HG03095 (cell line): ENCODE results near the gene CHRNG.

Experiments used
- ATAC-seq: cut with Tn5 transposase; IDR thresholded peaks from one replicate; pipeline ENCODE4 v1.9.1; 2021; ENCODE audit warnings: moderate library complexity; ENCODE audit not compliant: unreplicated experiment

Gene CHRNG

DNA sequence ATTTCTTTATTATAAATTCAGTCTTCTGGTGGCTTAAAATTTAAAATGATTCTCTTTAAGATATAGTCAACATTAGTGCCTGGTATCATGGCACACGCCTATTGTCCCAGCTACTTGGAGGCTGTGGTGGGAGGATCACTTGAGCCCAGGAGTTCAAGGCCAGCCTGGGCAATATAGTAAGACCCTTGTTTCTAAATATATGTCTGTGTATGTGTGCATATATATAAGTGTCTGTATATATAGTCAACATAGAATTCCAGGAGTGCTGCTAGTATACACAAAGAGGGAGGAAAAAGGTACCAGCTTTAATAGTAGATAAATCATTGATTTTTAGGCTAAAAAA is 35.9 kb downstream of the CHRNG start:
- ATAC-seq = no peak

DNA sequence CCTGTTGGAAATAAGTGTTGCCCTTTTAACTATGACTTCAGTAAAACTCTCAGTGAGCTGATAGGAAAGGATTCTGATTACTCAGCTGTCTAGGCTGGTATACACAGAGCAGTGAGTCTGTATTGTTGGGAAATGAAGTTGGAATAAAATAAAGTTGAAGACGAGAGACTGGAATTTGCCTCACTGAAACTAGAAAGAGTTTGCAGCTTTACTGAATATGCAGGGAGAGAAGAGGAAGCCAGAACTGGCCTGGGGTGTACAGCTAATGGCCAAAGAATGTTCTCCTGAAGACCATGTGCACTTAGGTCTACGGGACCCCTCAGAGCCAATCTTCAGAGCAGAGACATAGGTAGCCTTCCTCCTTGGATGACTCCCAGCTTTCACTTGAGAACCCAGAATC is 37.5 kb downstream of the CHRNG start:
- ATAC-seq = no peak

DNA sequence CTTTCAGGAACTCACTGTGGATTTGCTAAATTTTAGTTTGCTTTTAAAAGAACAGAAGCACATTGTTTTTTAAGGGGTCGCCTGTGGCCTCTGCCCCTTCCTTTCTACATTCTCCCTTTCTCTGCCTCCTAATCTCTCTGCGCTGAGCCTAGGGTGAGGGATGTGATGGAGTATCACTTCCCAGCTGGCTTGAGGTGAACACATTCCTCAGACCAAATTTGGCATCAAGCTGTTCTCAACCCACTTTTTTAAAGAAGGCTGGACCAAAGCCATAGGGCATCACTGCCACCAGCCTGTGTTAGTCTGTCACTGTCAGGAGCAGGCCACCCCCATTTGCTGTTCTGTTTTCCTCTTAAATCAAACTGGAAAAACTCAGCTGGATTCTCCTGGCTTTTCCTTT is 38.3 kb downstream of the CHRNG start:
- no peak for ATAC-seq

DNA sequence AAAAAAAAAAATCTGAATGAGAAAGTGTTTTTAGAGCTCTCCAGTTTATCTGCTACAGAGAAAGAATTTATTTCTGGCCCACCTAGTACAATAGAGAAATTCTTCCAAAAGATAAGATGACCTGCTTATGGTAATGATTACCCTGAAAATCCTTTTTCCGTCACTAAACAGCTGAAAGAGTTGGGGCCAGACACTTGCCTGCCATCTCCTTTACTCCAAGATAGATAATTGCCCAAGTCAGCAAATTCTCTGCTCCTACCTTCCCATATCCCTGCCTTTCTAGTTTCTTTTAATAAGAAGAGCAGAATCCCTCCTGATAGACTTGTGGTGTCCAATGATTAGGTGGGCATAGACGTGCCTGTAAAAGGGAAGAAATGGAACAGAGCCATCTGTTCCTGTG is 39.1 kb downstream of the CHRNG start:
- ATAC-seq = no peak

DNA sequence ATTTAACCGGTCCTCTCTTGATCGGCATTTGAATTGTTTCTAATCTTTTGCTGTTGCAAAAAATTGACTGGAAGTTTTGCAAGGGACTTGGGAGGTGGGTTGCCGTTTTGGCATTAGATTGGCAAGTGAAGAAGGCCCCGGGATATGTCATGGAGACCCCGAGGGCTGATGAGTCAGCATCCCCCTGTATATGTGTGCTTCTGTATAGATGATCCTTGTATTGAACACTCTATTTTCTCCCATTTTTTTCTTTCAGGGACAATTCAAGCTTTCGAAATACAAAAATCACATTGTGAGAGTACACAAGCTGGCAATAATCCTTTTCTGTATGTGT is 41.1 kb downstream of the CHRNG start:
- no peak for ATAC-seq

DNA sequence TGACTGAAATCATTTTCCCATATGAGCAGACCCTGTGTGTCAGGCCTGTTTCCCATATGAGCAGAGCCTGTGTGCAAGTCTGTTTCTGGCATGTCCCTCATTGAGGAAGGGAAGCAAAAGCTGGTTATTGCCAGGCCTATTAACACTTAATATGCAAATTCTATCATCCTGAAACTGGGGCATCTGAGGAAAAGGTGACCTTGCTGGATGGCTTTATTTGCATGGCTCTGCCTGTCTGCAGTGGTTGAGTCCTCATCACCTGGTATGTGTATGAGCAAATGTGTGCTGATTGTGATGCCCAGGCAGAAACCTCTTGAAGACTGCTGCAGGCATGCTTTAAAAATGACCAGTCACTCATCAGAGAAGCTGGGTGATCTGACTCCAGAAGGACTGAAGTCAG is 42.2 kb downstream of the CHRNG start:
- ATAC-seq = no peak

DNA sequence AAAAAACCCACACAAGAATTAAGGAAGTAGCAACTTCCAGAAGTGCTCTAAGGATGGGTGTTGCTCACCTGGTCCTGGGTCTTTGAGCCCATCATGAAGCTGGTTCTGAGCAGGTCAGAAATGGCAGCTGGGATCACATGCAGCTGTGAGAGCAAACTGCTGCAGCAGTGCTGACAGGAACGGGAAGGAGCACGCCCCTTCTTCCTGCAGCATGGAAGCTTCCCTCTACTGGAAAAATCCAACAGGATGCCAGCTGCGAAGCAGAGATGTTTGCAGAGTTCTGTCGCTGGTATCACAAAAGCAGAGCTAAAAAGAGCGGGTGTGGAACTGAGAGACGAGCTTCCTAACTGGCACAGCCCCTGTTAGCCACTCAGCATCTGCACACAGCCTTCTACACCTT is 44.7 kb downstream of the CHRNG start:
- no peak for ATAC-seq

DNA sequence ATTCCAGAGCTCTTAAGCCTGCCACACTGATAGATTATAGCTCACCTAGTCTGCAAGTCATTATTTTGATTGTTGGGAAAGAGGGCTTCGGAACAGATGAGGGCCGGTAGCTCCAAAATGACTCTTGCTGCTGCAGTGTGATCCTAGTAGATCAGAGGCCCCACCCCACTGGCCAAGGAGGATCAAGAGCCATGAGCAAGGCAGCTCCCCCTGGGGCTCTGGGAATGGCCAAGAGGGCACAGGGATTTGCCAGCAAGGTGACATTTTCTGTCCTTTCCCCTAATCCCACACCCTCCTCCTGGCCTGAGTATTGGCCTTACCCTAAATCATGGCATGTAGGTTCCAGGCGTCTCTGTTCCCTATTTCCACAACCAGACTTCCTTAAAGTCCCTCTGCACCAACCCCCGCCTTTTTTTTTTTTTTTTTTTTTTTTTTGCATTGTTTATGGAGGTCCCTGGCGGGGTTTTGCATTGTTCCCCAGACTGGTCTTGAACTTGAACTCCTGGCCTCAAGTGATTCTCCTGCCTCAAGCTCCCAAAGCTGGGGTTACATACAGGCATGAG is 47.5 kb downstream of the CHRNG start:
- ATAC-seq = no peak

DNA sequence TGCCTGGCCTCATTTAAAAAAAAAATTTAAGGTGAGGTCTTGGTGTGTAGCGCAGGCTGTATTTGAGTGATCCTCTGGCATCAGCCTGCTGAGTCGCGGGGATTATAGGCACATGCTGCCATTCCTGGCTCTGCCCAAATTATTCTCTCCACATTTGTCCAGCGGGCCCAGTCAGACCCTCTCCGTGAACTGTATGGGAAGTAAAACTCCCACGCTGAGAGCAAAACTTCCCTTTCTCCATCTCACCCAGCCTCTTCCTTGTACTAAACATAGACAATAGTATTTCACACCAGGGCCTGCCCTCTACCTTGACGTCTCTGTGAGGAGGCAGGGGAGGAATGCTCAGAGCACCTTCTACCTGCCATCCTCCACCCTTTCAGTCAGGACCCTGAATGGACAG is 48.0 kb downstream of the CHRNG start:
- ATAC-seq = no peak

DNA sequence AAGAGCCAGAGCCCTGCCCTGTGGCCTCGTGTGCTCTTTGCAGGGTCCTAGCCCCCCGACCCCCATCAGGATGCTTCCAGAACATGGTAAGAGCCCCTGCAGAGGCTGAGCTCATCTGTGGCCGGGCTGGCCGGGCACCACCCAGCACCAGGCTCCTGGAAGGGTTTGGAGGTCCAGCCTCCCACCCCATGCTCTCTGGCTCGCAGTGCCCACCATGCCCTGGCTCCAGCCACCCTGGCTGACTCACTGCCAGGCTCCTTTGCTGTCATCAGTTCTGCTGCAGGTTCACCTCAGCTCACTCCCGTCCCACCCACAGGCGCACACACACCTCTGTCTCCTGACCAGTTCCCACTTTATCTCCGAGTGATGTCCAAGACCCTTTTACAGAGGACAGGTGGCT is 48.5 kb downstream of the CHRNG start:
- no peak for ATAC-seq

DNA sequence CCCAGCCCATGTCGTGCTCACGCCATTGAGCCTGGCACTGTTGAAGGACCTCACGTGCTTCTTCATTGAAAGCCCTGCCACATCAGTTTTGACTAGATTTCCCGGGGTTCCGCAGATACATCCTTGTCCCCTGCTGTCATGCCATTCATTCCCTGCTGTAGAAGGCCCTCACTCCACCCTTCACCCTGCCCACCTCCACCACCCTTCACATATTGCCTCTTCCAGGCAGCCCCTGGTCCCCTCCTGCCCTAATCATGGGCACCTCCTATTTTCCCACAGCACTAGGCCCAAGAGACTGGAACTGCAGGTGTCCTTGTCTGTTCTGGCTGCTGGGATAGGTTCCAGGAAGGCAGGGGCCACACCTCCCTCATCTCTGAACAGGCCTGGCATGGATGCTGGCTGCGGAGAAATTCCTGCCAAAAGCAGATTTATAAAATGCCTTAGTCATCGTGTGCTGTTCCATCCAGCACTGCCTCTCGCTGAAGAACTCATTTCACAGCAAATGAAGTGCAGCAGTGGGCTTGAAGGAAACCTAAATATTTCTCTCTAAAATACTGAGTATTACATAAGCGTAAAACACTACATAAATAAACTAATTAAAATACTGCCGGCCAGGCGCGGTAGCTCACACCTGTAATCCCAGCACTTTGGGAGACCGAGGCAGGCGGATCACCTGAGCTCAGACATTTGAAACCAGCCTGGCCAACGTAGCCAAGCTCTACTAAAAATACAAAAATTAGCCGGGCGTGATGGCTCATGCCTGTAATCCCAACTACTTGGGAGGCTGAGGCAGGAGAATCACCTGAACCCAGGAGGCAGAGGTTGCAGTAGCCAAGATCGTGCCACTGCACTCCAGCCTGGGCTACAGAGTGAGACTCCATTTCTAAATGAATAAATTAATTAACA is 49.4 kb downstream of the CHRNG start:
- no peak for ATAC-seq

DNA sequence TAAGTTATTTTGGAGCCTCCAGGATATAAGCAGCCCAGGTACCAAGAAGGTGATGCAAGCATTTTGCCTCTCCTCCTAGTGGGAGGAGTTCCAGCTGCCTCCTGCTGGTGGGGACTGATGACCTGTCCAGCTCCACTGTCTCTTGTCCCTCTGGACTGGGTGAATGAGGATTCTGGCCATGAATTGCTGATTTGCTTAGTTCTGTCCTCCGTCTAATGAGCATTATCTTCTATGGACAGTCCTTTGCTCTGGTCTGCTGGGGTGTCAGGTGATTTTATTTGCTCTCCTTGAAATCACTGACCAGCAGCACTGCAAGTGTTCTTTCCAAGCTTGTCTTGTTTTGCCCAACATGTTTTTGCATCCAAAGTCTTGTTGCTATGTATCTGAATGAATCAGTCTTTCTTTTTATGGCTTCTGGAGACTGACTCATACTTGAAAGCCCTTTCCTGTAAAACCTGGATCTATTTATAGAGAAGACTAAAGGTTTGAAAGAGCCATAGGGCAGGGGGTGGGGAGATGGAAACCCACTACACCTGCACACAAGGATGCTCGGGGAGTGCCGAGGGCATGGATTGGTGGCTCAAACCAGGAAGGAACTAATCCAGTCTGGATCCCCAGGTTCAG is 53.4 kb downstream of the CHRNG start:
- ATAC-seq = no peak

DNA sequence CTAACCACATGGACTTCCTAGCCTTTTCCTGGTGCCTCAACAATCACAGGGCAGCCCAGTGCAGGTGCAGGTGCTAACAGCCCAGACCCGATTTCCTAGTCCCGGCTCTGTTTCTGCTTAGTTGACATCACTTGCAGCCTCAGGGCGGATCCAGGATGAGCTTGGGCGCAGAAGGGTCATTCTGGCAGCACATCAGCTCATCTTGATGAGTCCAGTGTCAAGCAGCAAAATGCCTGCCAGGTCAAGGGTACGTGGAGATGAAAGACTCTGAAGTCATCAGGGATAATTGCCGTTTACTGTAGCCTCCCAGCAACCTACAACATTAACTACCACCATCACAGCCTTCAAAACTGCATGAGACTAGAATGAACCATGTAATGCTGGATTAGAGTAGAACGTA is 54.5 kb downstream of the CHRNG start:
- ATAC-seq = no peak
